A673 (cell line): Measurements from ENCODE around the gene UNK.

Source experiments
- EZH2 ChIP-seq: fragments of 200-600 bp; sonication (generic); IDR thresholded peaks from 2 replicates; pipeline ENCODE4 v1.6.1; 2017; ENCODE audit warnings: borderline replicate concordance, low read depth, mild to moderate bottlenecking, mixed read lengths, antibody characterized with exemption, low read length; ENCODE audit not compliant: poor library complexity, severe bottlenecking
- TF ChIP-seq, protein P1 (sequence below): fragments of 300-800, 200-600 bp; sonication (generic); conservative IDR thresholded peaks from 2 replicates; pipeline ENCODE4 v1.5.1; 2017; ENCODE audit warnings: low read depth, mild to moderate bottlenecking, antibody characterized with exemption, low read length, moderate library complexity, mixed read lengths

DNA sequence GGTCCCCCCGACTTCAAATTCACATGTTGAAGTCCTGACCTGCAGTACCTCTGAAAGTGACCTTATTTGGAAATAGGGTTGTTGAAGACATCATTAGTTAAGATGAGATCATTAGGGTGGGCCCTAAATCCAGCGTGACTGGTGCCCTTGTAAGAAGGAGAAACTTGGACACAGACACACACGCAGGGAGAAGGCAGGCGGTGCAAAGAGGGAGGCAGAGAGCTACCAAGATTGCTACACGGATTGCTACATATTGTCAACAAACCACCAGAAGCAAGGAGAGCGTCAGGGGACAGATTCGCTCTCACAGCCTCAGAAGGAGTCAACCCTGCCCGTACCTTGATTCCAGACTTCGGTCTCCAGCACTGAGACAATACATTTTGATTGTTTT is 77.3 kb downstream of the UNK start:
- TF ChIP-seq, protein P1, sequence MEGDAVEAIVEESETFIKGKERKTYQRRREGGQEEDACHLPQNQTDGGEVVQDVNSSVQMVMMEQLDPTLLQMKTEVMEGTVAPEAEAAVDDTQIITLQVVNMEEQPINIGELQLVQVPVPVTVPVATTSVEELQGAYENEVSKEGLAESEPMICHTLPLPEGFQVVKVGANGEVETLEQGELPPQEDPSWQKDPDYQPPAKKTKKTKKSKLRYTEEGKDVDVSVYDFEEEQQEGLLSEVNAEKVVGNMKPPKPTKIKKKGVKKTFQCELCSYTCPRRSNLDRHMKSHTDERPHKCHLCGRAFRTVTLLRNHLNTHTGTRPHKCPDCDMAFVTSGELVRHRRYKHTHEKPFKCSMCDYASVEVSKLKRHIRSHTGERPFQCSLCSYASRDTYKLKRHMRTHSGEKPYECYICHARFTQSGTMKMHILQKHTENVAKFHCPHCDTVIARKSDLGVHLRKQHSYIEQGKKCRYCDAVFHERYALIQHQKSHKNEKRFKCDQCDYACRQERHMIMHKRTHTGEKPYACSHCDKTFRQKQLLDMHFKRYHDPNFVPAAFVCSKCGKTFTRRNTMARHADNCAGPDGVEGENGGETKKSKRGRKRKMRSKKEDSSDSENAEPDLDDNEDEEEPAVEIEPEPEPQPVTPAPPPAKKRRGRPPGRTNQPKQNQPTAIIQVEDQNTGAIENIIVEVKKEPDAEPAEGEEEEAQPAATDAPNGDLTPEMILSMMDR, result no peak
- no peak for TF ChIP-seq EZH2
